AG10803 (cell line): Measurements from ENCODE around the gene PCNX3.

Experiments
- DNase-seq: peaks from one replicate; pipeline ENCODE4 v3.0.0; 2010; ENCODE audit warnings: low read depth
- H3K4me3 ChIP-seq: 2 replicates; pipeline ENCODE4 v1.5.1; 2011; ENCODE audit warnings: mild to moderate bottlenecking, low read length, control low read depth
- TF ChIP-seq, protein P1 (sequence below): conservative IDR thresholded peaks from 2 replicates; pipeline ENCODE4 v1.5.1; 2011; ENCODE audit warnings: mild to moderate bottlenecking, low read length, control low read depth, inconsistent platforms

Gene PCNX3

DNA sequence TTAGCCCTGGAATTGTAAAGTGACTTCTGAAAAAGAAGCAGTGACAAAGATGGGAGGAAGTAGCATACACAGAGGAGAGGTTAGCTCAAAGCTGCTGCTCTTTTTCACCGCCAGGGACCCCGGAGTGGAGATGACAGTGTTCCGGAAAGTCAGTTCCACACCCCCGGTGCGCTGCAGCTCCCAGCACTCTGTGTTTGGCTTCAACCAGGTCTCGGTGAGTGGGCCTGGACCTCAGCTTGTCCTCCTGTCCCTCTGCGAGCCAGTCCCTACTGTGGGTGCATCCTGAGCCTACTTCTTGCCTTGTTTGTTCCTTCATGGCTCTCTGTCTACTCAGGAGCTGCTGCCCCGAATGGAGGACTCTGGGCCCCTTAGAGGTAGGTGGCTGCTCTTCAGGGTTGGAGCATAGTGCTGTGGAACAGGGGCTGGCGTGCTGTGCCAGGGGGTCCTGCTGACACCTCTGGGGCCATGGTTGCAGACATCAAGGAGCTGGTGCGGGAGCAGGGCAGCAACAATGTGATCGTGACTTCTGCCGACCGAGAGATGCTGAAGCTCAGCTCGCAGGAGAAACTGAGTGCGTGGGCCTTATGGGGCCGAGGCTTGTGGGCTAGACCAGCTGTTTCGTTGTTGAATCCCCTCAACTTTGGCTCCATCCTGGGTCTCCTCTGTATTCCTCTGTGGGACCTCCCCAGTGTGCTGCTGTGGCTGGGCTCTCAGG is 1.7 kb downstream of the PCNX3 start:
- TF ChIP-seq, protein P1, sequence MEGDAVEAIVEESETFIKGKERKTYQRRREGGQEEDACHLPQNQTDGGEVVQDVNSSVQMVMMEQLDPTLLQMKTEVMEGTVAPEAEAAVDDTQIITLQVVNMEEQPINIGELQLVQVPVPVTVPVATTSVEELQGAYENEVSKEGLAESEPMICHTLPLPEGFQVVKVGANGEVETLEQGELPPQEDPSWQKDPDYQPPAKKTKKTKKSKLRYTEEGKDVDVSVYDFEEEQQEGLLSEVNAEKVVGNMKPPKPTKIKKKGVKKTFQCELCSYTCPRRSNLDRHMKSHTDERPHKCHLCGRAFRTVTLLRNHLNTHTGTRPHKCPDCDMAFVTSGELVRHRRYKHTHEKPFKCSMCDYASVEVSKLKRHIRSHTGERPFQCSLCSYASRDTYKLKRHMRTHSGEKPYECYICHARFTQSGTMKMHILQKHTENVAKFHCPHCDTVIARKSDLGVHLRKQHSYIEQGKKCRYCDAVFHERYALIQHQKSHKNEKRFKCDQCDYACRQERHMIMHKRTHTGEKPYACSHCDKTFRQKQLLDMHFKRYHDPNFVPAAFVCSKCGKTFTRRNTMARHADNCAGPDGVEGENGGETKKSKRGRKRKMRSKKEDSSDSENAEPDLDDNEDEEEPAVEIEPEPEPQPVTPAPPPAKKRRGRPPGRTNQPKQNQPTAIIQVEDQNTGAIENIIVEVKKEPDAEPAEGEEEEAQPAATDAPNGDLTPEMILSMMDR = no peak
- peak overlapping the region; percentile 83 for H3K4me3 ChIP-seq
- DNase-seq = no peak

GRCh38 chr11:65617990-65618751 is 2.6 kb downstream of the PCNX3 start:
- no peak for DNase-seq
- no peak overlapping the region for H3K4me3 ChIP-seq
- TF ChIP-seq, protein P1 = no peak

GRCh38 chr11:65618763-65619162 is 3.2 kb downstream of the PCNX3 start:
- TF ChIP-seq, protein P1 = no peak
- no peak overlapping the region for H3K4me3 ChIP-seq
- DNase-seq = no peak

DNA sequence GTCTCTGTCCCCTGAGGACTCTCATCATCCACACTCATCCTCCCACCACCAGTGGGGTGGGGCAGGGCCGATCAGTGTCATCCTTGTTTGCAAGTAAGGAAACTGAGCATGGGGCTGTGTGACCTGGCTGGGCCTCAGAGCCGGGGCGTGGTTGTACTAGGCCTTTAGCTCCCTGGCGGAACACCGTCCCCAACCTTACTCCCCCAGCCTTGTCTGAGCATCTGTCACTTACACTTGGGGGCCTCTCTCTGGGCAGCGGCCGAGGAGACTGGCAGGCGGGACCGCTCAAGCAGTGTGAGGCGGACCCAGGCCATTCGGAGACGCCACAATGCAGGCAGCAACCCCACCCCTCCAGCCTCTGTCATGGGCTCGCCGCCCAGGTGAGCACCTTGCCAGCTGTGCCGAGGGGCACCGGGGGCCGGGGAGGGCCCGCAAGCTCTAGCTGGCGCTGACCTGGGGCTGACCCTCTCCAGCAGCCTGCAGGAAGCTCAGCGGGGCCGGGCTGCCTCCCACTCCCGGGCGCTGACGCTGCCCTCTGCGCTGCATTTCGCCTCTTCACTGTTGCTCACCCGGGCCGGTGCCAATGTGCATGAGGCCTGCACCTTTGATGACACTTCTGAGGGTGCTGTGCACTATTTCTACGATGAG is 3.8 kb downstream of the PCNX3 start:
- TF ChIP-seq, protein P1 = no peak
- no peak for DNase-seq
- H3K4me3 ChIP-seq = no peak overlapping the region

DNA sequence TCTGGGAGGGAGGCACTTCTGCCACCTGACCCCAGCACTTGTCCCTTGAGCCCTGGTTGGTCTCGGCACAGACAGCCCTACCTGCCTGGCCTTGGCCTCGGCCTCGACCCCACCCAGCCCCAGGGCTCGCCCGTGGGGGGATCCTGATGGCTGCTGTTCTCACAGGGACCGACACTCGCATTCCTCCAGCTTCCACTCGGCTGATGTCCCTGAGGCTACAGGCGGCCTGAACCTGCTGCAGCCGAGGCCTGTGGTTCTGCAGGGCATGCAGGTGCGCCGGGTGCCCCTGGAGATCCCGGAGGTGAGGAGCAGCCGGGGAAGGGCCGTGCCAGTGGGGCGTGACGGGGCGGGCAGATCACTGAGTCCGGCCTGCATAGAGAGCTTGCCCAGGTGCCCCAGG is 5.1 kb downstream of the PCNX3 start:
- H3K4me3 ChIP-seq = no peak overlapping the region
- no peak for DNase-seq
- TF ChIP-seq, protein P1 = no peak

GRCh38 chr11:65621460-65621859 is 5.9 kb downstream of the PCNX3 start:
- DNase-seq = no peak
- TF ChIP-seq, protein P1 = no peak
- H3K4me3 ChIP-seq = no peak overlapping the region
